SH-SY5Y (cell line): Measurements from ENCODE around the gene U2AF1L4.

Source experiments
- GATA2 ChIP-seq: IDR thresholded peaks from 2 replicates; pipeline ENCODE4 v1.6.1; 2011; ENCODE audit warnings: mild to moderate bottlenecking, low read depth, low read length
- GATA3 ChIP-seq: IDR thresholded peaks from 2 replicates; pipeline ENCODE4 v1.6.1; 2011; ENCODE audit warnings: low read depth, mild to moderate bottlenecking, low read length, moderate library complexity

DNA sequence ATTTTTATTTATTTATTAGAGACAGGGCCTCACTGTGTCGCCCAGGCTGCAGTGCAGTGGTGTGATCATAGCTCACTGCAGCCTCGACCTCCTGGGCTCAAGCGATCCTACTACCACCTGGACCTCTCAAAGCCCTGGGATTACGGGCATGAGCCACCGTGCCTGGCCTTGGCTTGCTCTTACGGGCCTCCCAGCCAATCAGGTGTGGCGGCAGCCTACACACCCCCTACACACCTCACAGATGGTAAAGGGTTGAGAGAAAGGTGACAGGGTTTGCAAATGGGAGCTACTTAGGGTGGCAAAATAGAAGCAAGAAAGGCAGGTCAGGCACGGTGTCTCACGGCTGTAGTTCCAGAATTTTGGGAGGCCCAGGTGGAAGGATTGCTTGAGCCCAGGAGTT lies 41.9 kb downstream of the U2AF1L4 start:
- TF ChIP-seq GATA3: no peak
- TF ChIP-seq GATA2: no peak
